GM23338 (cell line): Measurements from ENCODE around the gene ZDHHC5. TPM values are rescaled to one million over a fixed set of nuclear protein-coding genes. Genes with fewer than 3 reads are reported as not detected.

ENCODE experiments used
- ATAC-seq: fragments of 200-7000 bp; cut with Tn5 transposase; 3 replicates; pipeline ENCODE4 v1.9.1; 2020
- DNase-seq: peaks from one replicate; pipeline ENCODE4 v3.0.0-alpha.2; 2015; ENCODE audit warnings: low spot score
- H2AFZ ChIP-seq: fragments of 200-600 bp; sonication (generic); 2 replicates; pipeline ENCODE4 v1.8.0; 2016; ENCODE audit warnings: antibody characterized with exemption, mild to moderate bottlenecking, moderate library complexity
- H3F3A ChIP-seq: fragments of 200-600 bp; sonication (generic); replicated peaks from 2 replicates; pipeline ENCODE4 v1.8.0; 2017; ENCODE audit warnings: antibody characterized with exemption, mixed run types, low read depth
- H3K27ac ChIP-seq: fragments of 200-600 bp; sonication (generic); 2 replicates; pipeline ENCODE4 v1.6.1; 2016; ENCODE audit warnings: low read depth
- H3K27me3 ChIP-seq: fragments of 200-600 bp; sonication (generic); 2 replicates; pipeline ENCODE4 v1.8.0; 2016; ENCODE audit warnings: mild to moderate bottlenecking, mixed run types, moderate library complexity; ENCODE audit not compliant: insufficient read depth
- H3K36me3 ChIP-seq: fragments of 200-600 bp; sonication (generic); 2 replicates; pipeline ENCODE4 v1.8.0; 2016; ENCODE audit warnings: mild to moderate bottlenecking; ENCODE audit not compliant: insufficient read depth
- H3K4me1 ChIP-seq: fragments of 200-600 bp; sonication (generic); 2 replicates; pipeline ENCODE4 v1.8.0; 2016; ENCODE audit warnings: mild to moderate bottlenecking, moderate library complexity; ENCODE audit not compliant: insufficient read depth
- H3K4me2 ChIP-seq: fragments of 200-600 bp; sonication (generic); 2 replicates; pipeline ENCODE4 v1.7.1; 2017; ENCODE audit warnings: mixed run types
- H3K4me3 ChIP-seq: fragments of 200-600 bp; sonication (generic); 2 replicates; pipeline ENCODE4 v1.6.1; 2016; ENCODE audit warnings: mixed run types
- H3K79me2 ChIP-seq: fragments of 200-600 bp; sonication (generic); replicated peaks from 2 replicates; pipeline ENCODE4 v1.8.0; 2017; ENCODE audit warnings: mild to moderate bottlenecking; ENCODE audit not compliant: insufficient read depth
- H3K9me2 ChIP-seq: fragments of 200-600 bp; sonication (generic); 2 replicates; pipeline ENCODE4 v1.8.0; 2017; ENCODE audit not compliant: insufficient read depth
- H4K20me1 ChIP-seq: fragments of 200-600 bp; sonication (generic); replicated peaks from 2 replicates; pipeline ENCODE4 v1.8.0; 2017; ENCODE audit warnings: mild to moderate bottlenecking; ENCODE audit not compliant: insufficient read depth
- H3K27ac Mint-ChIP-seq: 2 replicates; pipeline ENCODE4 v1.8.0; 2020; ENCODE audit warnings: inconsistent platforms, mild to moderate bottlenecking, moderate library complexity, mixed read lengths
- H3K27me3 Mint-ChIP-seq: 3 replicates; pipeline ENCODE4 v1.8.0; 2022; ENCODE audit warnings: low read depth, mild to moderate bottlenecking, moderate library complexity, mixed read lengths, inconsistent platforms; ENCODE audit not compliant: insufficient read depth, poor library complexity
- H3K36me3 Mint-ChIP-seq: 3 replicates; pipeline ENCODE4 v1.8.0; 2021; ENCODE audit warnings: low read depth, mild to moderate bottlenecking, inconsistent platforms, moderate library complexity, mixed read lengths
- H3K4me1 Mint-ChIP-seq: 3 replicates; pipeline ENCODE4 v1.8.0; 2020; ENCODE audit warnings: mild to moderate bottlenecking, inconsistent platforms, mixed read lengths
- H3K4me3 Mint-ChIP-seq: 3 replicates; pipeline ENCODE4 v1.8.0; 2021; ENCODE audit warnings: moderate library complexity, mild to moderate bottlenecking, inconsistent platforms, mixed read lengths
- H3K9me3 Mint-ChIP-seq: 3 replicates; pipeline ENCODE4 v1.8.0; 2020; ENCODE audit warnings: moderate library complexity, mild to moderate bottlenecking, inconsistent platforms, mixed read lengths
- CREB1 ChIP-seq: fragments of 250-450 bp; sonication (Bioruptor Pico); IDR thresholded peaks from 2 replicates; pipeline ENCODE4 v1.5.0; 2020; ENCODE audit warnings: low read depth, mild to moderate bottlenecking, moderate library complexity
- EZH2 ChIP-seq: fragments of 200-600 bp; sonication (generic); IDR thresholded peaks from one replicate; pipeline ENCODE4 v1.8.0; 2017; ENCODE audit warnings: antibody characterized with exemption, mild to moderate bottlenecking, low read depth; ENCODE audit not compliant: unreplicated experiment
- EZH2phosphoT487 ChIP-seq: fragments of 200-600 bp; sonication (generic); IDR thresholded peaks from one replicate; pipeline ENCODE4 v1.8.1; 2018; ENCODE audit warnings: antibody characterized with exemption; ENCODE audit not compliant: unreplicated experiment
- NANOG ChIP-seq: IDR thresholded peaks from 2 replicates; pipeline ENCODE4 v1.6.1; 2016; ENCODE audit warnings: antibody characterized with exemption, borderline replicate concordance
- POLR2AphosphoS5 ChIP-seq: IDR thresholded peaks from 2 replicates; pipeline ENCODE4 v1.6.1; 2016; ENCODE audit warnings: antibody characterized with exemption, low read depth
- STAT1 ChIP-seq: IDR thresholded peaks from one replicate; pipeline ENCODE4 v1.6.1; 2016; ENCODE audit warnings: antibody characterized with exemption; ENCODE audit not compliant: unreplicated experiment
- ZNF331 ChIP-seq: fragments of 250-450 bp; sonication (Bioruptor Pico); IDR thresholded peaks from 2 replicates; pipeline ENCODE4 v1.5.0; 2020; ENCODE audit warnings: low read depth, mild to moderate bottlenecking, moderate library complexity
- polyA plus RNA-seq: library from polyadenylated mRNA; unstranded; fragments of >200 nt; fragmentation: Nextera tagmentation; extraction: Ambion mirVana; gene quantifications from 2 replicates; pipeline ENCODE4 v1.2.1, GENCODE V29; 2016
- total RNA-seq: library from RNA; depleted of rRNA; stranded (reverse); fragments of >200 nt; shearing (Covaris generic); gene quantifications from 2 replicates; pipeline ENCODE4 v1.2.3, GENCODE V29; 2014
- TF ChIP-seq, protein P1 (sequence below), 2 experiments: fragments of 200-600 bp in 1 of 2; sonication (generic) in 1 of 2; conservative IDR thresholded peaks; 2 replicates each; pipeline versions ENCODE4 v1.5.1 to v1.6.1; 2016 to 2017; ENCODE audit warnings: antibody characterized with exemption in 2 of 2, low read depth in 2 of 2, mild to moderate bottlenecking in 2 of 2, moderate library complexity in 1 of 2
- TF ChIP-seq, protein P2 (sequence below): IDR thresholded peaks from one replicate; pipeline ENCODE4 v1.6.1; 2018; ENCODE audit warnings: antibody characterized with exemption; ENCODE audit not compliant: unreplicated experiment
- TF ChIP-seq, protein P3 (sequence below): IDR thresholded peaks from 2 replicates; pipeline ENCODE4 v1.6.1; 2016; ENCODE audit warnings: antibody characterized with exemption

Gene ZDHHC5
- total and polyA plus RNA-seq, 2 experiments from 2014 or later, result 16.9 to 42.3 TPM

DNA sequence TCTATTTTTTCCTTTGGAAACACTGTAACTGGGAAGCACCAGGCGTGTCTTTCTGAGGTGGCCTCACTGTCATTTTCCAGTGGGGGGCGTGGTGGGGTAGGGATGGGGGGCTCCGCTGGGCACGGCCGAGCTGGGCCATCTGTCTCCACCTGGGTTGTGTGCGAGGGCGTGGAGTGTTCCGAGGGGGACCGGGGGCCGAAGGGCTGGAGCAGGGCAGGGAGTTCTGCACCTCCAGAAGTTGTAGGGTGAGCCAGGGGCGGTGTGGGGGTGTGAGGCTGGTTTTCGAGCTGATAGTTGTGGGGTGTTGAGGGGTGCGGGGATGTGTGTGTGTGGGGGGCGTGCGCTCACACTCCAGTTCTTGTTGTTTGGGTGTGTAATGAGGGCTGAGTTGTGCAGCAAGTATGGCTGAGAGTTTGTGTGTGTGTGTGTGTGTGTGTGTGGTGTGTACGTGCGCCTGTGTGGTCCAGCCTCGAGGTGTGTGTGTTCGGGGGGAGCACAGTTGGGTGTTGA is 29.0 kb upstream of the ZDHHC5 start:
- ATAC-seq (peak; percentile 2), DNase-seq (no peak)
- Histone ChIP-seq H2AFZ (no peak overlapping the region), H3K36me3 (peaks cover 18% of the 10 kb centered on the region; the same call in 1 of the 2 replicates), H3K27me3 (no peaks in the 10 kb centered on the region), H4K20me1 (peaks cover 36% of the 10 kb centered on the region), H3K27ac (peak overlapping the region; percentile 100), H3K4me2 (peak overlapping the region; percentile 93), H3K79me2 (peaks cover 51% of the 10 kb centered on the region), H3K4me3 (peak overlapping the region; percentile 99), H3K4me1 (peaks cover 51% of the 10 kb centered on the region), H3K9me2 (peaks cover 21% of the 10 kb centered on the region), H3F3A (peaks cover 61% of the 10 kb centered on the region)
- Mint-ChIP-seq H3K27ac (peak overlapping the region; percentile 99), H3K36me3 (peaks cover 55% of the 10 kb centered on the region), H3K9me3 (peaks cover 3% of the 10 kb centered on the region; the same call in 1 of the 3 replicates), H3K4me1 (peaks cover 57% of the 10 kb centered on the region), H3K27me3 (peaks cover 38% of the 10 kb centered on the region), H3K4me3 (peak overlapping the region; percentile 99)
- TF ChIP-seq ZNF331, result no peak
- TF ChIP-seq, protein P1, sequence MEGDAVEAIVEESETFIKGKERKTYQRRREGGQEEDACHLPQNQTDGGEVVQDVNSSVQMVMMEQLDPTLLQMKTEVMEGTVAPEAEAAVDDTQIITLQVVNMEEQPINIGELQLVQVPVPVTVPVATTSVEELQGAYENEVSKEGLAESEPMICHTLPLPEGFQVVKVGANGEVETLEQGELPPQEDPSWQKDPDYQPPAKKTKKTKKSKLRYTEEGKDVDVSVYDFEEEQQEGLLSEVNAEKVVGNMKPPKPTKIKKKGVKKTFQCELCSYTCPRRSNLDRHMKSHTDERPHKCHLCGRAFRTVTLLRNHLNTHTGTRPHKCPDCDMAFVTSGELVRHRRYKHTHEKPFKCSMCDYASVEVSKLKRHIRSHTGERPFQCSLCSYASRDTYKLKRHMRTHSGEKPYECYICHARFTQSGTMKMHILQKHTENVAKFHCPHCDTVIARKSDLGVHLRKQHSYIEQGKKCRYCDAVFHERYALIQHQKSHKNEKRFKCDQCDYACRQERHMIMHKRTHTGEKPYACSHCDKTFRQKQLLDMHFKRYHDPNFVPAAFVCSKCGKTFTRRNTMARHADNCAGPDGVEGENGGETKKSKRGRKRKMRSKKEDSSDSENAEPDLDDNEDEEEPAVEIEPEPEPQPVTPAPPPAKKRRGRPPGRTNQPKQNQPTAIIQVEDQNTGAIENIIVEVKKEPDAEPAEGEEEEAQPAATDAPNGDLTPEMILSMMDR (conservative IDR thresholded peaks at IDR 0.05; ENCODE audit: low read depth in 2 of 2), result 0 out of 4 replicates have a peak, but pooled peaks have one; percentile 18 to 20

DNA sequence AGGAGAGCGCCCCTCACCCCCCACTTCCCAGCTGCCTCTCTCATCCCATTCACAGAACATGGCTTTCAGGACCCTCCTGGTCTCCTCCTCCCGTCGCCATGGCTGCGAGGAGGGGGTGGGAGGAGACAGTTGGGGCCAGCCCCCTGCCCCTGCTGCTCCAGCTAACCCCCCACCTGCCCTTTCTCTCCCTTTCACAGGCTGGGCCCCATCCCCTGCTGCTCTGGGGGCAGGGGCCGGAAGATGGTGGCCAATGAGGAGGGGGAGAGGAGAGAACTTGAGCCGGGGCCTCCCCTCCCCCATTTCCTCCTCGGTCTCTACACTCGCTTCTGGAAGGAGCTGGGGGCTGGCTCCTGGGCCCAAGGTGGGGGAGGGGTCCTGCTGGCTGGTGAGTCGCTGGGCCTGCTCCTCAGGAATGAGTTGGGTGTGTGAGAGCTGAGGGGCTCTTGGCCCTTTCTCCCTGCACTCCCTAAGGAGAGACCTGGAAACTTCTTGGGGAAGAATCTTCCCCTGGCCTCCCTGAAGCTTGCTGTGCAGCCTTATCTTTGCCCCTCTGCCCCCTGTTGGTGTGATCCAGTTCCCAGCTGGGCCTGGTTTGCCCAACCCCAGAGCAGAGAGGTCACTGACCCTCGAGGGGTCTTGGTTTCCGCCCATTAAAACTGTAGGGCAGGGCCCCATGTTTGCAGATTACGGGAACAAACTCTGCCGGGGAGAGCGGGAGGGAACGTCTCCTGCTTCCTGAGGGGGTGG is 28.4 kb upstream of the ZDHHC5 start:
- no peak overlapping the region for H2AFZ ChIP-seq
- H4K20me1 ChIP-seq, result peaks cover 37% of the 10 kb centered on the region
- peaks cover 16% of the 10 kb centered on the region for H3K9me2 ChIP-seq
- peaks cover 51% of the 10 kb centered on the region for H3K79me2 ChIP-seq
- no peak for TF ChIP-seq STAT1
- TF ChIP-seq CREB1 (CRISPR knock-in tag), result peak; percentile 47; the same call in 1 of the 2 replicates
- no peak for TF ChIP-seq ZNF331
- TF ChIP-seq, protein P2, sequence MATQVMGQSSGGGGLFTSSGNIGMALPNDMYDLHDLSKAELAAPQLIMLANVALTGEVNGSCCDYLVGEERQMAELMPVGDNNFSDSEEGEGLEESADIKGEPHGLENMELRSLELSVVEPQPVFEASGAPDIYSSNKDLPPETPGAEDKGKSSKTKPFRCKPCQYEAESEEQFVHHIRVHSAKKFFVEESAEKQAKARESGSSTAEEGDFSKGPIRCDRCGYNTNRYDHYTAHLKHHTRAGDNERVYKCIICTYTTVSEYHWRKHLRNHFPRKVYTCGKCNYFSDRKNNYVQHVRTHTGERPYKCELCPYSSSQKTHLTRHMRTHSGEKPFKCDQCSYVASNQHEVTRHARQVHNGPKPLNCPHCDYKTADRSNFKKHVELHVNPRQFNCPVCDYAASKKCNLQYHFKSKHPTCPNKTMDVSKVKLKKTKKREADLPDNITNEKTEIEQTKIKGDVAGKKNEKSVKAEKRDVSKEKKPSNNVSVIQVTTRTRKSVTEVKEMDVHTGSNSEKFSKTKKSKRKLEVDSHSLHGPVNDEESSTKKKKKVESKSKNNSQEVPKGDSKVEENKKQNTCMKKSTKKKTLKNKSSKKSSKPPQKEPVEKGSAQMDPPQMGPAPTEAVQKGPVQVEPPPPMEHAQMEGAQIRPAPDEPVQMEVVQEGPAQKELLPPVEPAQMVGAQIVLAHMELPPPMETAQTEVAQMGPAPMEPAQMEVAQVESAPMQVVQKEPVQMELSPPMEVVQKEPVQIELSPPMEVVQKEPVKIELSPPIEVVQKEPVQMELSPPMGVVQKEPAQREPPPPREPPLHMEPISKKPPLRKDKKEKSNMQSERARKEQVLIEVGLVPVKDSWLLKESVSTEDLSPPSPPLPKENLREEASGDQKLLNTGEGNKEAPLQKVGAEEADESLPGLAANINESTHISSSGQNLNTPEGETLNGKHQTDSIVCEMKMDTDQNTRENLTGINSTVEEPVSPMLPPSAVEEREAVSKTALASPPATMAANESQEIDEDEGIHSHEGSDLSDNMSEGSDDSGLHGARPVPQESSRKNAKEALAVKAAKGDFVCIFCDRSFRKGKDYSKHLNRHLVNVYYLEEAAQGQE, result peak; percentile 37
- no peak for TF ChIP-seq NANOG
- TF ChIP-seq, protein P3, sequence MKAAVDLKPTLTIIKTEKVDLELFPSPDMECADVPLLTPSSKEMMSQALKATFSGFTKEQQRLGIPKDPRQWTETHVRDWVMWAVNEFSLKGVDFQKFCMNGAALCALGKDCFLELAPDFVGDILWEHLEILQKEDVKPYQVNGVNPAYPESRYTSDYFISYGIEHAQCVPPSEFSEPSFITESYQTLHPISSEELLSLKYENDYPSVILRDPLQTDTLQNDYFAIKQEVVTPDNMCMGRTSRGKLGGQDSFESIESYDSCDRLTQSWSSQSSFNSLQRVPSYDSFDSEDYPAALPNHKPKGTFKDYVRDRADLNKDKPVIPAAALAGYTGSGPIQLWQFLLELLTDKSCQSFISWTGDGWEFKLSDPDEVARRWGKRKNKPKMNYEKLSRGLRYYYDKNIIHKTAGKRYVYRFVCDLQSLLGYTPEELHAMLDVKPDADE, result peak; percentile 92
- no peak for TF ChIP-seq EZH2phosphoT487
- peak; percentile 78 for TF ChIP-seq POLR2AphosphoS5
- TF ChIP-seq EZH2, result no peak
- ATAC-seq, result peak; percentile 61
- peak; percentile 99 for DNase-seq
- H3K4me3 ChIP-seq, result peak overlapping the region; percentile 99
- H3K4me2 ChIP-seq, result peak overlapping the region; percentile 93
- peaks cover 3% of the 10 kb centered on the region; the same call in 1 of the 3 replicates for H3K9me3 Mint-ChIP-seq
- peaks cover 53% of the 10 kb centered on the region for H3K4me1 ChIP-seq
- peaks cover 62% of the 10 kb centered on the region for H3K4me1 Mint-ChIP-seq
- H3K27me3 ChIP-seq, result no peaks in the 10 kb centered on the region
- H3K4me3 Mint-ChIP-seq, result peak overlapping the region; percentile 99
- H3K27me3 Mint-ChIP-seq, result peaks cover 38% of the 10 kb centered on the region
- peak overlapping the region; percentile 100 for H3K27ac ChIP-seq
- peaks cover 18% of the 10 kb centered on the region; the same call in 1 of the 2 replicates for H3K36me3 ChIP-seq
- peaks cover 68% of the 10 kb centered on the region for H3F3A ChIP-seq
- peaks cover 56% of the 10 kb centered on the region for H3K36me3 Mint-ChIP-seq
- H3K27ac Mint-ChIP-seq, result peak overlapping the region; percentile 99
